ENCODE data around the gene INSR. TPM values are rescaled to one million over a fixed set of nuclear protein-coding genes. Genes with fewer than 3 reads are reported as not detected.

The INSR gene
- total RNA-seq, 1 donor from 2014 or later: 15.4 TPM

DNA sequence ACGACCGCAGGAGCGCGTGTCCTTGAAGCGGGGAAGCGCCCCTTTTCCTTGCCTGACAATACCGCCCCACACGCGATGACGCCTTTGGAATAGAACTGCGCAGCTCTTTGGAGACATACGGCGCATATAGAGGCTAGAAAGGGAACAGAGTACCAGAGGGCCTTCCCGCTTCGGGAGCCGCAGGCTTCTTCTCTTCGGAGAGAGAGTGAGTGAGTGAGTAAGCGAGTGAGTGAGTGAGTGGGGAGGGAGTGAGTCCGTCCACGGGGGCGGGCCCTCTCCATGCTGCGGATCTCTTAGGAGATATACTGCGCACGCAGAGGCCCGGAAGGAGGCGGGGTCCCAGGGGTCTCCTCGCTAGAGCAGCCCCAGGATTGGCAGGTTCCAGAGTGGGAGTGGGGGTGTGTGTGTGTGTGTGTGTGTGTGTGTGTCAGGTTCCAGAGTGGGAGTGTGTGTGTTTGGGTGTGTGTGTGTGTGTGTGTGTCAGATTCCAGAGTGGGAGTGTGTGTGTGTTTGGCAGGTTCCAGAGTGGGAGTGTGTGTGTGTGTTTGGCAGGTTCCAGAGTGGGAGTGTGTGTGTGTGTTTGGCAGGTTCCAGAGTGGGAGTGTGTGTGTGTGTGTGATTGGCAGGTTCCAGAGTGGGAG, 97.0 kb downstream of the INSR start:
- peak; percentile 95 for DNase-seq (ENCODE audit: low read depth)

- DNase-seq (ENCODE audit: low read depth): no peak
These were observed 97.5 kb downstream of the INSR start for GRCh38 chr19:7196763-7197118.

GRCh38 chr19:7195046-7195445, 99.2 kb downstream of the INSR start:
- no peak for DNase-seq (ENCODE audit: low read depth)

GRCh38 chr19:7194566-7194965, 99.6 kb downstream of the INSR start:
- no peak for DNase-seq (ENCODE audit: low read depth)

DNA sequence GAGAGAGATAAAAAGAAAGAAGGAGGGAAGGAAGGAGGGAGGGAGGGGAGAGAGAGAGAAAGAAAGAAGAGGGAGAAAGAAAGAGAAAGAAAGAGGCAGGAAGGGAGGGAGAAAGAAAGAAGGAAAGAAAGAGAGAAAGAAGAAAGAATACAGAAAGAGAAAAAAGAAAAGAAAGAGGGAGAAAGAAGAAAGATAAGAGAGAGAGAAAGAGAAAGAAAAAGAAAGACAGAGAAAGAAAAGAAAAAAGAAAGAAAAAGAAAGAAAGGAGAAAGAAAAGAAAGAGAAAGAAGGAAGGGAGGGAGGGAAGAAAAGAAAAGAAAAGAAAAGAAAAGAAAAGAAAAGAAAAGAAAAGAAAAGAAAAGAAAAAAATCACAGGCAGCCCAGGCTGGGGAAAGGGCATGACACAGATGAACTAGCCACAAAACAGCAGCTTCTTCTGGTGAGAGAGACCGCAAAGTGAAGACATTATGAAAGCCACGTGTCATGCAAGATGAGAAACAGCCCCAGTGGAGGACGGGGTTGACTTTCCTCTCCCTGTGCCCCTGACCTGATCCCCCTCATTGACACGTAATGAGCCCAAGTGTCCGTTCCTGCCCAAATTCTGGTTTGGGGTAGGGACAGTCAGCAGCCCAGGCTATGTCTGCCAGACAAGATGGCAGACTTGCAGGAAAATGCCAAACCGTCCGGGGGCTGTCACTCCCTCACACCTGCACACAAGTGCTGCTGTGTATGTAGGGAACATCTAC, 102.1 kb downstream of the INSR start:
- peak; percentile 53 for DNase-seq (ENCODE audit: low read depth)

DNA sequence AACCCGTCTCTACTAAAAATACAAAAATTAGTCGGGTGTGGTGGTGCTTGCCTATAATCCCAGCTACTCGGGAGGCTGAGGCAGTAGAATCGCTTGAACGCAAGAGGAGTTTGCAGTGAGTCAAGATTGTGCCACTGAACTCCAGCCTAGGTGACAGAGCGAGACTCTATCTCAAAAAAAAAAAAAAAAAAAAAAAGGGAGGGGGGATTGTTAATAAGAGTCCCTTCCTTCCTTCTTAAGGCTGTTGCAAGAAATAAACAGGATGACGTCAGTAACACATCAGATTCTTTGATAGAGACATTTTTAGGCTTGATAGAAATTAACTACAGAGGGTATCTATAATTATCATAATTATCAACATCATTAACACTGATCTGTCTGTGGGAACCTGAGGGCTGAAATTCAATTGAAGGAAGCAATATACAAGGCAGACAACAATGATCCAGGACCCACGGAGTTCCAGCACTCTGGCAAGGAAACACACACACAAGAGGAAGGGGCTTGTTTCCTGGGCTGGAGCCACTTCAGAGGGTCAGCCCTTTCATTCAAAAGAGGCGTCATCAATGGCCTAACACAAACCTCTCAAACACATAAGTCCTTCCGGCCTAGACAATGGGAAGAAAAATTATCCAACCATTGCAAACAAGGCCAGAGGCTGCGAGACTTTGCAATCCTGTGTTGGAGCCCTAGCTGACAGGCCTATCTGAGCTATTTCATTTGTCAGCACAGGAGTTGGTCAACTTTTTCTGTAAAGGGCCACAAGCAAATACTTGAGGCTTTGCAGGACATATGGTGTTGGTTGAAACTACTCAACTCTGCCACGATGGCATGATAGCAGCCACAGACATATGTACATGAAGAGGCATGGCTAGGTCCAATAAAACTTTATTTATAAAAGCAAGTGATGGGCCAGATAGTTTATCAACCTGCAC, 105.2 kb downstream of the INSR start:
- DNase-seq (ENCODE audit: low read depth): peak; percentile 64

DNA sequence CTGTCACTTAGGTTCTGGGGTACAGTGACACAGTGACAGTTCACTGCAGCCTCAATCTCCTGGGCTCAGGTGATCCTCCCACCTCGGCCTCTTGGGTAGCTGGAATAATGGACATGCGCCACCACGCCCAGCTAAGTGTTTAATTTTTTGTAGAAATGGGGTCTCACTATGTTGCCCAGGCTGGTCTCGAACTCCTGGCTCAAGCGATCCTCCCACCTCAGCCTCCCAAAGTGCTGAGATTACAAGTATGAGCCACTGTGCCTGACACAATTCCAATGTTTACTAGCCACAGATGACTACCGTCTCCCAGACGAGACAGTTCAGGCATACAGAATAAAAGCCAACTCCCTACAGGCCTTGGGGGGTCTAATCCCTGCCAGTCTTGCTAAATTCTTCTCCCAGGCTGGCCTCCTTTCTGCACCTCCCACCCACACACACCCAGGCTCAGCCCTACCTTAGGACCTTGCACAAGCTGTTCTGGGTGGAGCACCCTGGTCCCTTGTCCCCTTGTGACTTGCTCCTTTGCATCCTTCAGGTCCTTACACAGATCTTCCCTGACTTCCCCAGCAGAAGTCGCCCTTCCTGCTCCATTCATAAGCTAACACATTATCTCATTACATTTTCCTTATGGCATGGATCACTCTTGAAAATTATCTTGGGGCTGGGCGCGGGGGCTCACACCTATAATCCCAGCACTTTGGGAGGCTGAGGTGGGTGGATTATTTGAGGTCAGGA, 106.4 kb downstream of the INSR start:
- DNase-seq (ENCODE audit: low read depth): no peak

- no peak for DNase-seq (ENCODE audit: low read depth)
These were observed 111.7 kb downstream of the INSR start for GRCh38 chr19:7182489-7182888.

DNA sequence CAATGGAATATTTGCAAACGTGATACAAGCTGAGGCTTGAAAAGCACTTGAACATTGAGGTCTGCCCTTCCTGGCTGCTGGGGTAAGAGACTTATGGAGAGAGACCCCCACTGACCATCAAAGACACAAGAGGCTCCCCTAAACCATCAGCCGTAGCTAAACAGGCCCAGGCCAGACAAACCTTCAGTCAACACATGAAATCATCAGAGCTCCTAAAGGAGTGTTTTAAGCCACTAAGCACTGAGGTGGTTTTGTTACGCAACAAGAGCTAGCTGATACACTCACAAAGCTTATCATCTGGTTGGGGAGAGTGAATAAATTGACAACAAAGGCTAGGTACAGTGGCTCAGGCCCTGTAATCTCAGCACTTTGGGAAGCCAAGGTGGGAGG, 114.3 kb downstream of the INSR start:
- no peak for DNase-seq (ENCODE audit: low read depth)

DNA sequence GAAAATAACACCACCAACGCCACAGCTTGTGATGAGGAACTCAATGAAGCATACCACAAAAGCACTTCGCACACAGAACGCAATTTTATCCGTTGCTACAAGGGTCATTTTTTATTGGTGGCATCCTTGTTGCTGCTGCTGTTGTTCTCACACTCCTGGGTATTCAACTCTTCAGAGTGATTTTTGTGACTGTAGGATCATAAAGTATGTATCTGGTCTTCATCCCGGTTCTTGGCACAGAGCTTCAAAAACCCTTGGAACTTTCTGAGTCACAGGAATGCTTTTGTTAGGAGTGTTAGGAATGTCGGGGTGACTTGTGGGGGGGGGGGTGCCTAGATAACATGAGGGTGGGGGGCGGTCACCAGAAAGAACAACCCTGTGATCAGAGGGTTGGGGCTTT, 116.3 kb downstream of the INSR start:
- DNase-seq (ENCODE audit: low read depth): peak; percentile 79

- peak; percentile 38 for DNase-seq (ENCODE audit: low read depth)
These were observed 117.4 kb downstream of the INSR start for GRCh38 chr19:7176792-7177191.

DNA sequence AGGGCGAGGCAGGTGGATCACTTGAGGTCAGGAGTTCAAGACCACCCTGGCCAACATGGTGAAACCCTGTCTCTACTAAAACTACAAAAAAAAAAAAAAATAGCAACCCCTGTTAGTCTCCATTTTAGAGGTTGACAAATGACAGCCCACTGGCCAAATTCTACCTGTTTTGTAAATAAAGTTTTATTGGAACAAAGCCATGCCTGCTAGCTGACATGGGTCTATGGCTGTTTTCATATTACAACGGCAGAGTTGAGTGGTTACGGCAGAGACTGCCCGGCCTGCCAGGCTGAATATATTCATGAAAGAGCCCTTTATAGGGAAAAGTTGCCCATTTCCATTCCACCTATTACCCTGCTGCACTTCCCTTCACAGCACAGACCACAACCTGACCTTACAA, 121.4 kb downstream of the INSR start:
- DNase-seq (ENCODE audit: low read depth): no peak

DNA sequence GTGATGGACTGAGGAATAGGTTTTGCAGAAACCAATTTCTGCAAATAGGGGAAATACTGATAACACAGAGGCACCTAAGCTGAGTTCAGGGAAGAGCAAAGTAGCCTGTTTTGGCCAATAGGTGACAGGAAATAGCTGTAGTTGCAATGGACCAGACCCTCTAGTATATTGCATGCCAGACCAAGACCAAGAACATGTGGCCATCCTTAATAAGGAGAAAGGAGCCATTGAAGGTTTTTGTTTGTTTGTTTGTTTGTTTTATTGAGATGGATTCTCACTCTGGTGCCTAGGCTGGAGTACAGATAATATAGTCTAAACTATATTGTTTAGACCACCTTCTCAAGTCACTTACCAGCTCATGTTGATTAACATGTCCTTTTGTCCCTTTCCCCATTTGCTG, 123.2 kb downstream of the INSR start:
- DNase-seq (ENCODE audit: low read depth): no peak

DNA sequence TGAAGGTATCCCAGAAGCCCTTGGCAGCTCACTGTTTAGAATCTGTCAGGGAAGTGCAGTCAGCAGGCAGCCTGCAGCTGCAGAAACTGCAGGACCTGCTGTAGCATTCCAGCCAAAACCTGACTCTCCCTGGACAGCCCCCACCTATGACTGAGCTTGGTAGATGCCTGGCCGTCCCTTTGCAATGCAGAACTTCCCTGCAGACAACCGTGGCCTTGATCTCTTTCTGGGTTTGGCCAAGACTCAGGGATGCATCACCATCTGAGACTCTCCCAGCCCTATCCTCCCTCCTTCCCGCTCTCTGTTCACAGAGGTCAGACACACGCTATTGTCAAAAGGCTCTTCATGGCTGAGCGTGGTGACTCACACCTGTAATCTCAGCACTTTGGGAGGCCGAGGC, 125.3 kb downstream of the INSR start:
- DNase-seq (ENCODE audit: low read depth): no peak

DNA sequence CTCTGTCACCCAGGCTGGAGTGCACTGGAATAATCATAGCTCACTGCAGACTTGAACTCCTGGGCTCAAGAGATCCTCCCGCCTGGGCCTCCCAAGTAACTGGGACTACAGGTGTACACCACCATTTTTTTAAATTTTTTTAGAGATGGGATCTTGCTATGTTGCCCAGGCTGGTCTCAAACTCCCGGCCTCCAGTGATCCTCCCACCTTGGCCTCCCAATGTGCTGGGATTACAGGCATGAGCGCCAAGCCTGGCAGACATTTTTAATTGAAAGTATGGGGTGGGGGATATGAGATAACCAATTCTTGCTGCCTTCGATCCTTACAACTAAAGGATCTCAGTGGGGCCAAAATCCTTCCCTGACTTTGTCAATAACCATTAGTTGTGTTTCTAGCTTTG, 132.9 kb downstream of the INSR start:
- DNase-seq (ENCODE audit: low read depth): no peak

- DNase-seq (ENCODE audit: low read depth): peak; percentile 98
These were observed 134.9 kb downstream of the INSR start for GRCh38 chr19:7159105-7159933.

- no peak for DNase-seq (ENCODE audit: low read depth)
These were observed 141.2 kb downstream of the INSR start for GRCh38 chr19:7153022-7153421.

- DNase-seq (ENCODE audit: low read depth): no peak
These were observed 141.6 kb downstream of the INSR start for GRCh38 chr19:7152568-7152967.

- DNase-seq (ENCODE audit: low read depth): no peak
These were observed 144.1 kb downstream of the INSR start for GRCh38 chr19:7149956-7150705.
